H1 (cell line): ENCODE data around the gene CYP4A22.
"Not testable (repeated sequence)": the region's sequence is repeated elsewhere in the genome, so short reads cannot be mapped to it uniquely, and the experiment has no call there.

Source experiments
- CTCF ChIP-seq, 3 experiments: IDR thresholded peaks; 1 replicate in 2 of 3; 2 replicates in 1 of 3; pipeline versions ENCODE4 v1.5.1 to v1.6.1; 2011; ENCODE audit warnings: low read length in 3 of 3, mild to moderate bottlenecking in 3 of 3, inconsistent platforms in 2 of 3, low read depth in 1 of 3, moderate library complexity in 1 of 3; ENCODE audit not compliant: insufficient read depth in 1 of 3; ENCODE audit errors: control extremely low read depth in 1 of 3
- EZH2 ChIP-seq: fragments of 200-600 bp; sonication (generic); IDR thresholded peaks from 2 replicates; pipeline ENCODE4 v1.7.1; 2012; ENCODE audit warnings: low read depth, mild to moderate bottlenecking, moderate library complexity, low read length, inconsistent platforms; ENCODE audit not compliant: severe bottlenecking
- KDM5A ChIP-seq: fragments of 200-600 bp; IDR thresholded peaks from 2 replicates; pipeline ENCODE4 v1.7.1; 2012; ENCODE audit warnings: mild to moderate bottlenecking, low read length, inconsistent platforms, mixed read lengths
- MAX ChIP-seq: IDR thresholded peaks from 2 replicates; pipeline ENCODE4 v1.6.1; 2012; ENCODE audit warnings: inconsistent platforms
- POLR2A ChIP-seq, 2 experiments: IDR thresholded peaks; 1 replicate in 1 of 2; 2 replicates in 1 of 2; pipeline ENCODE4 v1.6.1; 2011; ENCODE audit warnings: low read depth in 2 of 2, low read length in 2 of 2, mild to moderate bottlenecking in 2 of 2; ENCODE audit errors: control extremely low read depth in 1 of 2
- SP1 ChIP-seq: IDR thresholded peaks from 2 replicates; pipeline ENCODE4 v1.6.1; 2011; ENCODE audit warnings: low read depth, low read length
- SRF ChIP-seq: IDR thresholded peaks from 2 replicates; pipeline ENCODE4 v1.6.1; 2011; ENCODE audit warnings: mild to moderate bottlenecking, low read depth, low read length, moderate library complexity

GRCh38 chr1:47140358-47140757, 3.1 kb downstream of the CYP4A22 start:
- not testable (repeated sequence) for TF ChIP-seq POLR2A (IDR thresholded peaks at IDR 0.05; ENCODE audit: control extremely low read depth in 1 of 2, low read depth in 2 of 2, low read length in 2 of 2); EZH2; MAX; CTCF (IDR thresholded peaks at IDR 0.05; ENCODE audit: control extremely low read depth in 1 of 3, insufficient read depth in 1 of 3, low read depth in 1 of 3, low read length in 3 of 3); SRF; SP1; KDM5A
